GM18907 (cell line): ENCODE measurements around the gene CAPN12.

Experiments
- ATAC-seq: cut with Tn5 transposase; IDR thresholded peaks from one replicate; pipeline ENCODE4 v1.9.1; 2021; ENCODE audit warnings: mild to moderate bottlenecking, moderate library complexity; ENCODE audit not compliant: unreplicated experiment

Gene CAPN12

GRCh38 chr19:38712161-38712748 lies 32.0 kb downstream of the CAPN12 start:
- no peak for ATAC-seq

- no peak for ATAC-seq
Measured at GRCh38 chr19:38711726-38712153, 32.5 kb downstream of the CAPN12 start.

GRCh38 chr19:38710928-38711725 lies 33.1 kb downstream of the CAPN12 start:
- no peak for ATAC-seq

- ATAC-seq, result no peak
Measured at GRCh38 chr19:38710416-38710702, 33.9 kb downstream of the CAPN12 start.

GRCh38 chr19:38709671-38710415 lies 34.4 kb downstream of the CAPN12 start:
- ATAC-seq, result no peak

- ATAC-seq, result no peak
Measured at GRCh38 chr19:38709119-38709518, 35.2 kb downstream of the CAPN12 start.

GRCh38 chr19:38708413-38709024 lies 35.8 kb downstream of the CAPN12 start:
- no peak for ATAC-seq

GRCh38 chr19:38707512-38708114 lies 36.7 kb downstream of the CAPN12 start:
- no peak for ATAC-seq

- no peak for ATAC-seq
Measured at GRCh38 chr19:38706792-38707511, 37.3 kb downstream of the CAPN12 start.

- no peak for ATAC-seq
Measured at GRCh38 chr19:38705197-38706019, 38.9 kb downstream of the CAPN12 start.

- no peak for ATAC-seq
Measured at GRCh38 chr19:38704488-38705026, 39.7 kb downstream of the CAPN12 start.

GRCh38 chr19:38703509-38703908 lies 40.8 kb downstream of the CAPN12 start:
- no peak for ATAC-seq

GRCh38 chr19:38702278-38702677 lies 42.0 kb downstream of the CAPN12 start:
- no peak for ATAC-seq

GRCh38 chr19:38701455-38702063 lies 42.7 kb downstream of the CAPN12 start:
- ATAC-seq, result no peak

- no peak for ATAC-seq
Measured at GRCh38 chr19:38700902-38701454, 43.3 kb downstream of the CAPN12 start.

GRCh38 chr19:38700350-38700901 lies 43.8 kb downstream of the CAPN12 start:
- ATAC-seq, result no peak

- ATAC-seq, result no peak
Measured at GRCh38 chr19:38699647-38700349, 44.5 kb downstream of the CAPN12 start.

GRCh38 chr19:38699027-38699346 lies 45.3 kb downstream of the CAPN12 start:
- no peak for ATAC-seq
